Smooth muscle cell (in vitro differentiated cells): ENCODE results near the gene LRRFIP1. TPM values are rescaled to one million over a fixed set of nuclear protein-coding genes. Genes with fewer than 3 reads are reported as not detected.

Source experiments
- DNase-seq: peaks from one replicate; lab custom pipeline; 2025; ENCODE audit not compliant: unreplicated experiment; lab: John Stamatoyannopoulos, UW
- H2AFZ ChIP-seq: fragments of 200-600 bp; sonication (generic); 2 replicates; pipeline ENCODE4 v1.6.0; 2016; ENCODE audit warnings: antibody characterized with exemption, low read depth, mild to moderate bottlenecking
- H3F3A ChIP-seq: fragments of 200-600 bp; sonication (generic); 2 replicates; pipeline ENCODE4 v1.6.0; 2017; ENCODE audit warnings: antibody characterized with exemption, low read depth
- H3K27ac ChIP-seq: fragments of 200-600 bp; sonication (generic); 2 replicates; pipeline ENCODE4 v1.5.1; 2016; ENCODE audit warnings: low read depth, mild to moderate bottlenecking
- H3K27me3 ChIP-seq: fragments of 200-600 bp; sonication (generic); 2 replicates; pipeline ENCODE4 v1.6.1; 2016; ENCODE audit warnings: low read depth, mild to moderate bottlenecking
- H3K36me3 ChIP-seq: fragments of 200-600 bp; sonication (generic); 2 replicates; pipeline ENCODE4 v1.5.1; 2016; ENCODE audit warnings: low read depth
- H3K4me1 ChIP-seq: fragments of 200-600 bp; sonication (generic); 2 replicates; pipeline ENCODE4 v1.5.1; 2016; ENCODE audit warnings: low read depth
- H3K4me2 ChIP-seq: fragments of 200-600 bp; sonication (generic); 2 replicates; pipeline ENCODE4 v1.6.0; 2016; ENCODE audit warnings: mild to moderate bottlenecking
- H3K4me3 ChIP-seq: fragments of 200-600 bp; sonication (generic); 2 replicates; pipeline ENCODE4 v1.5.1; 2016; ENCODE audit warnings: mild to moderate bottlenecking
- H3K79me2 ChIP-seq: fragments of 200-600 bp; sonication (generic); 2 replicates; pipeline ENCODE4 v1.6.0; 2016; ENCODE audit warnings: low read depth, mild to moderate bottlenecking
- H3K9ac ChIP-seq: fragments of 200-600 bp; sonication (generic); 2 replicates; pipeline ENCODE4 v1.6.0; 2016; ENCODE audit warnings: low read depth
- H3K9me3 ChIP-seq: fragments of 200-600 bp; sonication (generic); replicated peaks from 2 replicates; pipeline ENCODE4 v1.5.1; 2016; ENCODE audit warnings: low read depth
- H4K20me1 ChIP-seq: fragments of 200-600 bp; sonication (generic); 2 replicates; pipeline ENCODE4 v1.6.0; 2016; ENCODE audit warnings: low read depth
- WGBS: methylation state at CpG from one replicate; pipeline ENCODE4 v1.1.7; 2016; ENCODE audit warnings: low lambda C conversion rate; 5-methylcytosine and 5-hydroxymethylcytosine counted together
- polyA plus RNA-seq: library from polyadenylated mRNA; unstranded; fragments of >200 nt; fragmentation: Nextera tagmentation; extraction: Ambion mirVana; gene quantifications from 2 replicates; pipeline ENCODE4 v1.2.1, GENCODE V29; 2016
- total RNA-seq: library from RNA; depleted of rRNA; stranded (reverse); fragments of >200 nt; gene quantifications from 2 replicates; pipeline ENCODE4 v1.2.3, GENCODE V29; 2014
- TF ChIP-seq, protein P1 (sequence below): fragments of 200-600 bp; sonication (generic); IDR thresholded peaks from 2 replicates; pipeline ENCODE4 v1.5.1; 2017; ENCODE audit warnings: borderline replicate concordance, mild to moderate bottlenecking, antibody characterized with exemption; ENCODE audit not compliant: insufficient read depth, poor library complexity, severe bottlenecking

Gene LRRFIP1
- total and polyA plus RNA-seq, 2 experiments from 2014 or later: 36.2 to 65.1 TPM

- Histone ChIP-seq H3K27ac (peak overlapping the region; percentile 61), H3K9me3 (no peaks in the 10 kb centered on the region), H2AFZ (peak overlapping the region; percentile 68), H3K79me2 (no peaks in the 10 kb centered on the region), H3K4me1 (peaks cover 35% of the 10 kb centered on the region), H4K20me1 (no peaks in the 10 kb centered on the region), H3K9ac (peak overlapping the region; percentile 6), H3K27me3 (no peaks in the 10 kb centered on the region), H3K4me3 (no peak overlapping the region), H3K4me2 (peak overlapping the region; percentile 49), H3F3A (peaks cover 11% of the 10 kb centered on the region), H3K36me3 (no peaks in the 10 kb centered on the region)
- TF ChIP-seq, protein P1, sequence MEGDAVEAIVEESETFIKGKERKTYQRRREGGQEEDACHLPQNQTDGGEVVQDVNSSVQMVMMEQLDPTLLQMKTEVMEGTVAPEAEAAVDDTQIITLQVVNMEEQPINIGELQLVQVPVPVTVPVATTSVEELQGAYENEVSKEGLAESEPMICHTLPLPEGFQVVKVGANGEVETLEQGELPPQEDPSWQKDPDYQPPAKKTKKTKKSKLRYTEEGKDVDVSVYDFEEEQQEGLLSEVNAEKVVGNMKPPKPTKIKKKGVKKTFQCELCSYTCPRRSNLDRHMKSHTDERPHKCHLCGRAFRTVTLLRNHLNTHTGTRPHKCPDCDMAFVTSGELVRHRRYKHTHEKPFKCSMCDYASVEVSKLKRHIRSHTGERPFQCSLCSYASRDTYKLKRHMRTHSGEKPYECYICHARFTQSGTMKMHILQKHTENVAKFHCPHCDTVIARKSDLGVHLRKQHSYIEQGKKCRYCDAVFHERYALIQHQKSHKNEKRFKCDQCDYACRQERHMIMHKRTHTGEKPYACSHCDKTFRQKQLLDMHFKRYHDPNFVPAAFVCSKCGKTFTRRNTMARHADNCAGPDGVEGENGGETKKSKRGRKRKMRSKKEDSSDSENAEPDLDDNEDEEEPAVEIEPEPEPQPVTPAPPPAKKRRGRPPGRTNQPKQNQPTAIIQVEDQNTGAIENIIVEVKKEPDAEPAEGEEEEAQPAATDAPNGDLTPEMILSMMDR: no peak
- no peak for DNase-seq
- 79% methylated on average over 9 of the region's 9 CpGs for WGBS
Observed at GRCh38 chr2:237599465-237600110, 27.8 kb upstream of the LRRFIP1 start.

- H3K27me3 ChIP-seq: no peaks in the 10 kb centered on the region
- peak overlapping the region; percentile 6 for H3K9ac ChIP-seq
- peak overlapping the region; percentile 68 for H2AFZ ChIP-seq
- TF ChIP-seq, protein P1: no peak
- H4K20me1 ChIP-seq: no peaks in the 10 kb centered on the region
- WGBS: 34% methylated on average over 16 of the region's 16 CpGs
- DNase-seq: no peak
- H3K79me2 ChIP-seq: no peaks in the 10 kb centered on the region
- H3K4me1 ChIP-seq: peaks cover 27% of the 10 kb centered on the region
- H3K36me3 ChIP-seq: no peaks in the 10 kb centered on the region
- H3K4me3 ChIP-seq: no peak overlapping the region
- peak overlapping the region; percentile 61 for H3K27ac ChIP-seq
- peak overlapping the region; percentile 49 for H3K4me2 ChIP-seq
- peaks cover 11% of the 10 kb centered on the region for H3F3A ChIP-seq
- H3K9me3 ChIP-seq: no peaks in the 10 kb centered on the region
Observed at GRCh38 chr2:237600205-237600846, 27.1 kb upstream of the LRRFIP1 start.

DNA sequence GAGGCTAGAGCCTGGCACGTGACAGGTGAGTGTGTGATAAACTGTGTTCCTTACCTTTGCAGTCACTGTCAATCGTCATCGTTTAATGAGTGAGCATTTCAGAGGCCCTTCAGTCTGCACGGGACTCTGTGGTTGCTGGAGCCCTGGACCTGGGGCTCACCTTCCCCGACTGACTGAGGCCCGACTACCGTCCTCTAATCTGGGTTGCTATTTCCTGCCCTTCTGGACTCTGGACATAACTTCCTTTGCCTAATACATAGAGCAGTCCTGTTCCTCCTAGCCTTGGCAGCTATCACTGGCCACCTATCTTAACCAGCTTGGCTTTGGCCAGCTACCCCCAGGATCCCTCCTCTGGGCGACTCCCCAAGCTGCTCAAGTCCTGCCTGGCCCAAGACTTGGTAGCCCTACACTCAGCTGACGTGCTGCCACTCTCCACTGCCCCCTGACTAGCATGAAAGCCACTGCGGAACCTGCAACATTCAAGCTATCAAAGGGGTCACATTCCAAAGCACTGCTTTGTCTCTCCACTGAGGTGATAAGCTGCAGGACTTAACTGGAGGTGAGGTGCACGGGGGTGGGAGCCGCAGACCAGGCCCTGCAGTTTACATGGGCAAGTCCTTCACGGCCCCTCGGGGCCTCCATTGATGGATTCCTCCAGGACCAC lies 25.8 kb upstream of the LRRFIP1 start:
- Histone ChIP-seq H3K4me1 (peaks cover 26% of the 10 kb centered on the region), H2AFZ (no peak overlapping the region), H3K9ac (no peak overlapping the region), H3K4me3 (no peak overlapping the region), H3K27ac (no peak overlapping the region), H3K36me3 (no peaks in the 10 kb centered on the region), H4K20me1 (no peaks in the 10 kb centered on the region), H3F3A (peaks cover 11% of the 10 kb centered on the region), H3K79me2 (no peaks in the 10 kb centered on the region), H3K4me2 (no peak overlapping the region), H3K9me3 (no peaks in the 10 kb centered on the region), H3K27me3 (no peaks in the 10 kb centered on the region)
- DNase-seq: no peak
- TF ChIP-seq, protein P1: no peak
- 81% methylated on average over 14 of the region's 14 CpGs for WGBS
